HepG2 (cell line): ENCODE results near the gene ORMDL2. TPM values are rescaled to one million over a fixed set of nuclear protein-coding genes. Genes with fewer than 3 reads are reported as not detected.
A peak's percentile ranks its signal among the peaks of the same experiment; 100 is the strongest.

Experiments
- ATAC-seq: fragments of 200-7000 bp; cut with Tn5 transposase; 3 replicates; pipeline ENCODE4 v1.9.1; 2020; ENCODE audit warnings: mild to moderate bottlenecking, moderate library complexity
- BruUV-seq: library from RNA; stranded (reverse); fragments of 400-500 nt; replicated peaks from 2 replicates; lab custom pipeline; 2021; lab: Mats Ljungman, UMichigan
- CTCF ChIA-PET: fragments of 300-600 bp; formaldehyde crosslinking; extraction: SDS; loops from one replicate; lab custom pipeline; 2021; ENCODE audit warnings: low total read pairs, inconsistent platforms, low intra/inter-chr PET ratio; lab: Yijun Ruan, JAX
- POLR2A ChIA-PET: fragments of 350-600 bp; sonication (Branson Sonifier 250); formaldehyde crosslinking; loops from one replicate; lab custom pipeline; 2020; ENCODE audit warnings: antibody characterized with exemption, inconsistent platforms; lab: Yijun Ruan, JAX
- DNase-seq: peaks from one replicate; pipeline ENCODE4 v3.0.0-alpha.2; 2015; ENCODE audit warnings: low spot score
- FAIRE-seq: peaks from 3 replicates; lab custom pipeline; 2011; peaks lifted over from hg19 to GRCh38; lab: Jason Lieb, UNC
- H2AFZ ChIP-seq: one replicate; pipeline ENCODE4 v1.6.1; 2011; ENCODE audit warnings: low read length, inconsistent platforms
- H3K27ac ChIP-seq: fragments of 300-600 bp; 3 replicates; pipeline ENCODE4 v1.8.0; 2011; ENCODE audit warnings: mixed run types, mild to moderate bottlenecking, mixed read lengths, low read length, inconsistent platforms; ENCODE audit not compliant: insufficient read depth; ENCODE audit errors: extremely low read length
- H3K27me3 ChIP-seq, 2 experiments: fragments of 200-600 bp in 1 of 2; 2 replicates in 1 of 2; 3 replicates in 1 of 2; pipeline versions ENCODE4 v1.6.0 to v1.8.0; 2011; ENCODE audit warnings: low read length in 2 of 2, mild to moderate bottlenecking in 2 of 2, moderate library complexity in 2 of 2, inconsistent platforms in 1 of 2; ENCODE audit not compliant: insufficient read depth in 2 of 2, control insufficient read depth in 1 of 2
- H3K36me3 ChIP-seq, 2 experiments: fragments of 200-600 bp in 1 of 2; replicated peaks in 1 of 2; 2 replicates in 1 of 2; 3 replicates in 1 of 2; pipeline versions ENCODE4 v1.5.1 to v1.8.0; 2011; ENCODE audit warnings: low read length in 2 of 2, inconsistent platforms in 1 of 2; ENCODE audit not compliant: insufficient read depth in 2 of 2, control insufficient read depth in 1 of 2
- H3K4me1 ChIP-seq: 2 replicates; pipeline ENCODE4 v1.5.1; 2012; ENCODE audit warnings: low read length, inconsistent platforms; ENCODE audit not compliant: insufficient read depth
- H3K4me2 ChIP-seq: 2 replicates; pipeline ENCODE4 v1.6.0; 2011; ENCODE audit warnings: low read depth, low read length, inconsistent platforms
- H3K4me3 ChIP-seq, 3 experiments: fragments of 200-600 bp in 1 of 3; sonication (generic), shearing (Covaris generic) in 1 of 3; replicated peaks in 1 of 3; 2 replicates each; pipeline ENCODE4 v1.5.1; 2011 to 2016; ENCODE audit warnings: low read length in 3 of 3, inconsistent platforms in 2 of 3, low read depth in 2 of 3, mild to moderate bottlenecking in 2 of 3, control low read depth in 1 of 3, mixed read lengths in 1 of 3; ENCODE audit not compliant: insufficient read depth in 1 of 3
- H3K79me2 ChIP-seq: one replicate; pipeline ENCODE4 v1.6.1; 2011; ENCODE audit warnings: low read length, inconsistent platforms; ENCODE audit not compliant: insufficient read depth
- H3K9ac ChIP-seq: 2 replicates; pipeline ENCODE4 v1.6.0; 2011; ENCODE audit warnings: mild to moderate bottlenecking, low read depth, low read length, inconsistent platforms; ENCODE audit not compliant: insufficient read depth
- H3K9me3 ChIP-seq: 2 replicates; pipeline ENCODE4 v1.5.1; 2012; ENCODE audit warnings: mild to moderate bottlenecking, low read length
- H4K20me1 ChIP-seq: 2 replicates; pipeline ENCODE4 v1.6.0; 2011; ENCODE audit warnings: inconsistent platforms, mild to moderate bottlenecking, low read length, moderate library complexity; ENCODE audit not compliant: insufficient read depth
- CHD2 ChIP-seq: IDR thresholded peaks from 2 replicates; pipeline ENCODE4 v1.6.1; 2011; ENCODE audit warnings: low read depth, low read length, improper control_type of control experiment
- EZH2 ChIP-seq: conservative IDR thresholded peaks from 2 replicates; pipeline ENCODE4 v1.6.1; 2012; ENCODE audit warnings: mild to moderate bottlenecking, low read depth, low read length, moderate library complexity
- GPN1 ChIP-seq: sonication (generic); formaldehyde crosslinking; IDR thresholded peaks from 2 replicates; pipeline ENCODE4 v1.5.1; 2020; ENCODE audit warnings: missing genetic modification reagents, borderline replicate concordance
- HOXD1 ChIP-seq: sonication (generic); formaldehyde crosslinking; IDR thresholded peaks from 2 replicates; pipeline ENCODE4 v1.5.0; 2020; ENCODE audit warnings: missing genetic modification reagents
- KDM5B ChIP-seq: sonication (generic); formaldehyde crosslinking; IDR thresholded peaks from 2 replicates; pipeline ENCODE4 v1.4.0; 2020; ENCODE audit warnings: missing genetic modification reagents, mild to moderate bottlenecking, borderline replicate concordance
- PCBP2 ChIP-seq: fragments of 200-400 bp; formaldehyde crosslinking; optimal IDR thresholded peaks from 2 replicates; pipeline ENCODE3; 2018; ENCODE audit warnings: low read length, low read depth; ENCODE audit not compliant: poor library complexity, severe bottlenecking
- SETDB1 ChIP-seq: sonication (generic); formaldehyde crosslinking; IDR thresholded peaks from 2 replicates; pipeline ENCODE4 v1.5.1; 2020; ENCODE audit warnings: missing genetic modification reagents, mild to moderate bottlenecking, borderline replicate concordance
- SMAD1 ChIP-seq: sonication (generic); formaldehyde crosslinking; IDR thresholded peaks from 2 replicates; pipeline ENCODE4 v1.4.0; 2020; ENCODE audit warnings: missing genetic modification reagents, low read depth, mild to moderate bottlenecking, borderline replicate concordance
- SRF ChIP-seq: IDR thresholded peaks from 2 replicates; pipeline ENCODE4 v1.6.1; 2011; ENCODE audit warnings: mild to moderate bottlenecking, low read depth, low read length, moderate library complexity
- STAG1 ChIP-seq: sonication (generic); formaldehyde crosslinking; IDR thresholded peaks from 2 replicates; pipeline ENCODE4 v1.4.0; 2020; ENCODE audit warnings: missing genetic modification reagents
- ZNF234 ChIP-seq: sonication (generic); formaldehyde crosslinking; conservative IDR thresholded peaks from 2 replicates; pipeline ENCODE4 v1.5.1; 2020; ENCODE audit warnings: mild to moderate bottlenecking, missing genetic modification reagents
- ZNF569 ChIP-seq: sonication (generic); formaldehyde crosslinking; IDR thresholded peaks from 2 replicates; pipeline ENCODE4 v1.5.0; 2020; ENCODE audit warnings: mild to moderate bottlenecking, missing genetic modification reagents, moderate library complexity, borderline replicate concordance
- ZNF788 ChIP-seq: sonication (generic); formaldehyde crosslinking; IDR thresholded peaks from 2 replicates; pipeline ENCODE4 v1.5.0; 2020; ENCODE audit warnings: mild to moderate bottlenecking, missing genetic modification reagents, borderline replicate concordance
- WGBS: methylation state at CpG from one replicate; pipeline ENCODE4 v1.1.6; 2017; ENCODE audit warnings: low lambda C conversion rate; 5-methylcytosine and 5-hydroxymethylcytosine counted together
- in situ Hi-C: cut with HindIII; loops from 2 replicates; pipeline ENCODE4 v1.10.0; 2017; ENCODE audit warnings: low pct_unique_long_range_greater_than_20kb; ENCODE audit not compliant: extremely low pct_ligation_motif_present
- intact Hi-C: fragments of 100-400 bp; cut with micrococcal nuclease; formaldehyde crosslinking; loops from one replicate; pipeline ENCODE4 v1.10.0; 2022; ENCODE audit not compliant: unreplicated experiment
- polyA plus RNA-seq, 8 experiments: library from polyadenylated mRNA; depleted of rRNA in 3 of 8; stranded (reverse) in 7 of 8; unstranded in 1 of 8; fragments of >200 nt; fragmentation: Illumina TruSeq in 4 of 8; extraction: Trizol in 4 of 8; gene quantifications; 2 replicates each; pipeline versions ENCODE4 v1.2.1 to v1.2.3, GENCODE V29; 2011 to 2016; ENCODE audit warnings: low read depth in 4 of 8, missing spikeins in 1 of 8, mixed read lengths in 1 of 8; ENCODE audit not compliant: insufficient read depth in 1 of 8
- total RNA-seq, 5 experiments: library from RNA; depleted of rRNA; stranded (reverse); fragments of >200 nt; fragmentation: Illumina TruSeq; extraction: Trizol; gene quantifications; 2 replicates each; pipeline ENCODE4 v1.2.3, GENCODE V29; 2016; ENCODE audit warnings: low read depth in 1 of 5
- TF ChIP-seq, protein P1 (sequence below): sonication (generic); formaldehyde crosslinking; IDR thresholded peaks from 2 replicates; pipeline ENCODE4 v1.5.0; 2020; ENCODE audit warnings: mild to moderate bottlenecking, missing genetic modification reagents
- TF ChIP-seq, protein P2 (sequence below): sonication (generic); formaldehyde crosslinking; IDR thresholded peaks from 2 replicates; pipeline ENCODE4 v1.4.0; 2020; ENCODE audit warnings: missing genetic modification reagents
- TF ChIP-seq, protein P3 (sequence below): sonication (generic); formaldehyde crosslinking; IDR thresholded peaks from 2 replicates; pipeline ENCODE4 v1.4.0; 2020; ENCODE audit warnings: missing genetic modification reagents

Gene ORMDL2
- total and polyA plus RNA-seq, 2 of the 13 experiments (the other 11 are each of a cell fraction or from before 2014, with no cell fraction given), result 24.0 to 28.6 TPM

DNA sequence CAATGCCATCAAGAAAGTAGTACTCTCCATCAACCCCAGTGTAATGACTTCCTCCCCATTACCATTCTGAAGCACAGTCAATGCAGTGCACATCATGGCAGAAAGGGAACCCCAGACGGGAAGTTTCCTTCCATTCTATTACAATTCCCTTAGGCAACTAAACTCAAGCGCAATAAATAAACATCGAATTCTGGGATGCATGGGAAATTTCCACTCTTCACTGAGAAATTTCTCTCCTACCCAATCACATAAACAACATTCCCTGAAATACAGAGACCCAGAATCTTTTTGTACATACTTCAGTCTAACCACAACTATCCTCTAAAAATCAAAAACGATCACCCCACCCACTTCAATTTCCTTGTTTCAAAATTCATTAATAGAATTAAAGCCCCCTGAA, 20.3 kb upstream of the ORMDL2 start:
- H3K79me2 ChIP-seq, result no peaks in the 10 kb centered on the region
- no peak overlapping the region for H2AFZ ChIP-seq
- DNase-seq, result no peak
- no peaks in the 10 kb centered on the region for H3K27me3 ChIP-seq
- H4K20me1 ChIP-seq, result no peaks in the 10 kb centered on the region; the same call in 1 of the 2 replicates
- no peak overlapping the region for H3K4me2 ChIP-seq
- H3K27ac ChIP-seq, result no peak overlapping the region
- no peak overlapping the region for H3K4me3 ChIP-seq
- no peak for FAIRE-seq
- BruUV-seq, result TSS peak; percentile 9
- in situ Hi-C loops (loop anchor here (5.0 kb wide), 1 partner anchor 60 kb away; no protein-coding TSS in a partner anchor), intact Hi-C loops (loop anchor here (1.0 kb wide), 1 partner anchor 58 kb away; no protein-coding TSS in a partner anchor)
- H3K9me3 ChIP-seq, result no peaks in the 10 kb centered on the region
- no peak overlapping the region for H3K9ac ChIP-seq
- WGBS, result 97% methylated on average over 4 of the region's 4 CpGs
- ATAC-seq, result no peak
- no peaks in the 10 kb centered on the region for H3K4me1 ChIP-seq
- ChIA-PET CTCF (interaction anchor here (2.0 kb wide), 1 partner anchor 59 kb away, joined by 15 read pairs; no protein-coding TSS in a partner anchor), POLR2A (interaction anchor here (1.0 to 1.2 kb wide), 3 partner anchors 20 to 59 kb away, joined by 3 read pairs; partner anchors contain the start of genes DNAJC14, ORMDL2 and SARNP)
- H3K36me3 ChIP-seq, result peaks cover 11 to 88% of the 10 kb centered on the region in 2 experiments
- no peak for TF ChIP-seq SMAD1 (CRISPR knock-in tag)
- TF ChIP-seq ZNF569 (CRISPR knock-in tag), result no peak
- TF ChIP-seq SETDB1 (CRISPR knock-in tag), result no peak
- no peak for TF ChIP-seq HOXD1 (CRISPR knock-in tag)
- TF ChIP-seq, protein P1, sequence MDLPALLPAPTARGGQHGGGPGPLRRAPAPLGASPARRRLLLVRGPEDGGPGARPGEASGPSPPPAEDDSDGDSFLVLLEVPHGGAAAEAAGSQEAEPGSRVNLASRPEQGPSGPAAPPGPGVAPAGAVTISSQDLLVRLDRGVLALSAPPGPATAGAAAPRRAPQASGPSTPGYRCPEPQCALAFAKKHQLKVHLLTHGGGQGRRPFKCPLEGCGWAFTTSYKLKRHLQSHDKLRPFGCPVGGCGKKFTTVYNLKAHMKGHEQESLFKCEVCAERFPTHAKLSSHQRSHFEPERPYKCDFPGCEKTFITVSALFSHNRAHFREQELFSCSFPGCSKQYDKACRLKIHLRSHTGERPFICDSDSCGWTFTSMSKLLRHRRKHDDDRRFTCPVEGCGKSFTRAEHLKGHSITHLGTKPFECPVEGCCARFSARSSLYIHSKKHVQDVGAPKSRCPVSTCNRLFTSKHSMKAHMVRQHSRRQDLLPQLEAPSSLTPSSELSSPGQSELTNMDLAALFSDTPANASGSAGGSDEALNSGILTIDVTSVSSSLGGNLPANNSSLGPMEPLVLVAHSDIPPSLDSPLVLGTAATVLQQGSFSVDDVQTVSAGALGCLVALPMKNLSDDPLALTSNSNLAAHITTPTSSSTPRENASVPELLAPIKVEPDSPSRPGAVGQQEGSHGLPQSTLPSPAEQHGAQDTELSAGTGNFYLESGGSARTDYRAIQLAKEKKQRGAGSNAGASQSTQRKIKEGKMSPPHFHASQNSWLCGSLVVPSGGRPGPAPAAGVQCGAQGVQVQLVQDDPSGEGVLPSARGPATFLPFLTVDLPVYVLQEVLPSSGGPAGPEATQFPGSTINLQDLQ (CRISPR knock-in tag), result no peak
- no peak for TF ChIP-seq KDM5B (CRISPR knock-in tag)
- TF ChIP-seq, protein P2, sequence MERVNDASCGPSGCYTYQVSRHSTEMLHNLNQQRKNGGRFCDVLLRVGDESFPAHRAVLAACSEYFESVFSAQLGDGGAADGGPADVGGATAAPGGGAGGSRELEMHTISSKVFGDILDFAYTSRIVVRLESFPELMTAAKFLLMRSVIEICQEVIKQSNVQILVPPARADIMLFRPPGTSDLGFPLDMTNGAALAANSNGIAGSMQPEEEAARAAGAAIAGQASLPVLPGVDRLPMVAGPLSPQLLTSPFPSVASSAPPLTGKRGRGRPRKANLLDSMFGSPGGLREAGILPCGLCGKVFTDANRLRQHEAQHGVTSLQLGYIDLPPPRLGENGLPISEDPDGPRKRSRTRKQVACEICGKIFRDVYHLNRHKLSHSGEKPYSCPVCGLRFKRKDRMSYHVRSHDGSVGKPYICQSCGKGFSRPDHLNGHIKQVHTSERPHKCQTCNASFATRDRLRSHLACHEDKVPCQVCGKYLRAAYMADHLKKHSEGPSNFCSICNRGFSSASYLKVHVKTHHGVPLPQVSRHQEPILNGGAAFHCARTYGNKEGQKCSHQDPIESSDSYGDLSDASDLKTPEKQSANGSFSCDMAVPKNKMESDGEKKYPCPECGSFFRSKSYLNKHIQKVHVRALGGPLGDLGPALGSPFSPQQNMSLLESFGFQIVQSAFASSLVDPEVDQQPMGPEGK (CRISPR knock-in tag), result no peak
- TF ChIP-seq EZH2, result no peak
- no peak for TF ChIP-seq PCBP2
- TF ChIP-seq, protein P3, sequence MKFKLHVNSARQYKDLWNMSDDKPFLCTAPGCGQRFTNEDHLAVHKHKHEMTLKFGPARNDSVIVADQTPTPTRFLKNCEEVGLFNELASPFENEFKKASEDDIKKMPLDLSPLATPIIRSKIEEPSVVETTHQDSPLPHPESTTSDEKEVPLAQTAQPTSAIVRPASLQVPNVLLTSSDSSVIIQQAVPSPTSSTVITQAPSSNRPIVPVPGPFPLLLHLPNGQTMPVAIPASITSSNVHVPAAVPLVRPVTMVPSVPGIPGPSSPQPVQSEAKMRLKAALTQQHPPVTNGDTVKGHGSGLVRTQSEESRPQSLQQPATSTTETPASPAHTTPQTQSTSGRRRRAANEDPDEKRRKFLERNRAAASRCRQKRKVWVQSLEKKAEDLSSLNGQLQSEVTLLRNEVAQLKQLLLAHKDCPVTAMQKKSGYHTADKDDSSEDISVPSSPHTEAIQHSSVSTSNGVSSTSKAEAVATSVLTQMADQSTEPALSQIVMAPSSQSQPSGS, result no peak
- TF ChIP-seq ZNF788 (CRISPR knock-in tag), result no peak
- no peak for TF ChIP-seq GPN1 (CRISPR knock-in tag)
- no peak for TF ChIP-seq STAG1 (CRISPR knock-in tag)
- TF ChIP-seq CHD2, result no peak
- TF ChIP-seq SRF, result no peak
- no peak for TF ChIP-seq ZNF234 (CRISPR knock-in tag)
